C1 segment of cervical spinal cord (tissue), 14 donors: ENCODE data around the gene NLGN3.

Experiments used
- DNase-seq, 14 donors: peaks; one replicate each; lab custom pipeline; 2025; lab: John Stamatoyannopoulos, UW

The NLGN3 gene

GRCh38 chrX:71212536-71212935, 67.9 kb downstream of the NLGN3 start:
- no peak for DNase-seq

GRCh38 chrX:71214152-71214551, 69.5 kb downstream of the NLGN3 start:
- DNase-seq = no peak

GRCh38 chrX:71214604-71215337, 70.1 kb downstream of the NLGN3 start:
- DNase-seq = no peak

- no peak for DNase-seq
Measured at GRCh38 chrX:71215338-71215912, 70.8 kb downstream of the NLGN3 start.

- no peak for DNase-seq
Measured at GRCh38 chrX:71216485-71216884, 71.8 kb downstream of the NLGN3 start.

- DNase-seq = no peak
Measured at GRCh38 chrX:71217298-71217697, 72.7 kb downstream of the NLGN3 start.
